Measurements from ENCODE around the gene TNFRSF18.

TNFRSF18 gene

GRCh38 chr1:1157914-1158710 lies 48.3 kb downstream of the TNFRSF18 start:
- DNase-seq (ENCODE audit: low read depth) = no peak
- peak overlapping the region; percentile 54 for H3K4me3 ChIP-seq (ENCODE audit: low read depth, low read length)

- peak overlapping the region; percentile 54 for H3K4me3 ChIP-seq (ENCODE audit: low read depth, low read length)
- DNase-seq (ENCODE audit: low read depth) = peak; percentile 41
Observed at GRCh38 chr1:1157426-1157913, 48.9 kb downstream of the TNFRSF18 start.

GRCh38 chr1:1157033-1157365 lies 49.4 kb downstream of the TNFRSF18 start:
- DNase-seq (ENCODE audit: low read depth) = no peak
- no peak overlapping the region for H3K4me3 ChIP-seq (ENCODE audit: low read depth, low read length)

GRCh38 chr1:1156140-1157032 lies 50.0 kb downstream of the TNFRSF18 start:
- no peak overlapping the region for H3K4me3 ChIP-seq (ENCODE audit: low read depth, low read length)
- no peak for DNase-seq (ENCODE audit: low read depth)

GRCh38 chr1:1155258-1155657 lies 51.1 kb downstream of the TNFRSF18 start:
- DNase-seq (ENCODE audit: low read depth) = no peak
- no peak overlapping the region for H3K4me3 ChIP-seq (ENCODE audit: low read depth, low read length)

GRCh38 chr1:1153874-1154273 lies 52.5 kb downstream of the TNFRSF18 start:
- no peak for DNase-seq (ENCODE audit: low read depth)
- H3K4me3 ChIP-seq (ENCODE audit: low read depth, low read length) = no peak overlapping the region

Data from skeletal muscle cell (primary cell).